Stimulated activated CD8-positive, alpha-beta memory T cell treated with anti-CD3 and anti-CD28 coated beads, Interleukin-2, amount 100 ng/mL, for 1 hour (primary cell): ENCODE results near the gene CTTNBP2.

Source experiments
- DNase-seq, 2 donors: peaks; one replicate each; pipeline ENCODE4 v3.0.0-alpha.2; 2020; ENCODE audit warnings: low read depth in 2 of 2

The CTTNBP2 gene

GRCh38 chr7:117790251-117790650 lies 83.0 kb downstream of the CTTNBP2 start:
- DNase-seq: no peak

- no peak for DNase-seq
Measured at GRCh38 chr7:117785431-117785830, 87.8 kb downstream of the CTTNBP2 start.

- no peak for DNase-seq
Measured at GRCh38 chr7:117784315-117784714, 88.9 kb downstream of the CTTNBP2 start.

GRCh38 chr7:117782761-117783160 lies 90.5 kb downstream of the CTTNBP2 start:
- DNase-seq: no peak

GRCh38 chr7:117781707-117782106 lies 91.5 kb downstream of the CTTNBP2 start:
- no peak for DNase-seq

GRCh38 chr7:117780832-117781231 lies 92.4 kb downstream of the CTTNBP2 start:
- no peak for DNase-seq

- DNase-seq: no peak
Measured at GRCh38 chr7:117777335-117778142, 95.7 kb downstream of the CTTNBP2 start.

- DNase-seq: no peak
Measured at GRCh38 chr7:117776224-117776623, 97.0 kb downstream of the CTTNBP2 start.

GRCh38 chr7:117775801-117776200 lies 97.4 kb downstream of the CTTNBP2 start:
- DNase-seq: no peak

- DNase-seq: no peak
Measured at GRCh38 chr7:117774943-117775342, 98.3 kb downstream of the CTTNBP2 start.

- DNase-seq: no peak
Measured at GRCh38 chr7:117772421-117772820, 100.8 kb downstream of the CTTNBP2 start.

GRCh38 chr7:117771756-117772155 lies 101.5 kb downstream of the CTTNBP2 start:
- DNase-seq: no peak

GRCh38 chr7:117769085-117769484 lies 104.2 kb downstream of the CTTNBP2 start:
- DNase-seq: no peak

- no peak for DNase-seq
Measured at GRCh38 chr7:117767951-117768350, 105.3 kb downstream of the CTTNBP2 start.

- DNase-seq: no peak
Measured at GRCh38 chr7:117766913-117767312, 106.3 kb downstream of the CTTNBP2 start.

GRCh38 chr7:117764031-117764430 lies 109.2 kb downstream of the CTTNBP2 start:
- DNase-seq: no peak

- DNase-seq: no peak
Measured at GRCh38 chr7:117762055-117762454, 111.2 kb downstream of the CTTNBP2 start.

GRCh38 chr7:117759950-117760640 lies 113.1 kb downstream of the CTTNBP2 start:
- no peak for DNase-seq

- DNase-seq: no peak
Measured at GRCh38 chr7:117757440-117757839, 115.8 kb downstream of the CTTNBP2 start.

GRCh38 chr7:117756586-117757085 lies 116.6 kb downstream of the CTTNBP2 start:
- no peak for DNase-seq

- DNase-seq: no peak
Measured at GRCh38 chr7:117755136-117755535, 118.1 kb downstream of the CTTNBP2 start.

- no peak for DNase-seq
Measured at GRCh38 chr7:117751775-117752174, 121.5 kb downstream of the CTTNBP2 start.
